GM19467 (cell line): ENCODE data around the gene ACOT7.
"Not testable (repeated sequence)": the region's sequence is repeated elsewhere in the genome, so short reads cannot be mapped to it uniquely, and the experiment has no call there.

ENCODE experiments used
- ATAC-seq: cut with Tn5 transposase; IDR thresholded peaks from one replicate; pipeline ENCODE4 v1.9.1; 2021; ENCODE audit warnings: mild to moderate bottlenecking, moderate library complexity; ENCODE audit not compliant: unreplicated experiment

ACOT7 gene

GRCh38 chr1:6393400-6394187 lies at the start of gene ACOT7:
ACOT7 (minus strand) TSS chr1:6393767; CDS start chr1:6393399, 368 bp downstream.
- ATAC-seq = peak; percentile 72

GRCh38 chr1:6441586-6441985 lies 48.0 kb upstream of the ACOT7 start:
- no peak for ATAC-seq

GRCh38 chr1:6440198-6441126 lies 46.9 kb upstream of the ACOT7 start:
- no peak for ATAC-seq

GRCh38 chr1:6438047-6438525 lies 44.5 kb upstream of the ACOT7 start:
- ATAC-seq = no peak

GRCh38 chr1:6437012-6437700 lies 43.6 kb upstream of the ACOT7 start:
- not testable (repeated sequence) for ATAC-seq

- ATAC-seq = not testable (repeated sequence)
These were observed 42.7 kb upstream of the ACOT7 start for GRCh38 chr1:6436277-6436676.

GRCh38 chr1:6435547-6435946 lies 42.0 kb upstream of the ACOT7 start:
- no peak for ATAC-seq

GRCh38 chr1:6435129-6435528 lies 41.6 kb upstream of the ACOT7 start:
- ATAC-seq = no peak

GRCh38 chr1:6434186-6434585 lies 40.6 kb upstream of the ACOT7 start:
- no peak for ATAC-seq

- ATAC-seq = not testable (repeated sequence)
These were observed 38.3 kb upstream of the ACOT7 start for GRCh38 chr1:6431645-6432579.

GRCh38 chr1:6429660-6430411 lies 36.3 kb upstream of the ACOT7 start:
- ATAC-seq = not testable (repeated sequence)

GRCh38 chr1:6428453-6428852 lies 34.9 kb upstream of the ACOT7 start:
- not testable (repeated sequence) for ATAC-seq

GRCh38 chr1:6427441-6428390 lies 34.1 kb upstream of the ACOT7 start:
- ATAC-seq = no peak

- no peak for ATAC-seq
These were observed 33.4 kb upstream of the ACOT7 start for GRCh38 chr1:6426972-6427350.

GRCh38 chr1:6426277-6426971 lies 32.9 kb upstream of the ACOT7 start:
- no peak for ATAC-seq

- no peak for ATAC-seq
These were observed 32.1 kb upstream of the ACOT7 start for GRCh38 chr1:6425658-6426057.
